Gastrocnemius medialis (tissue), 4 donors: Measurements from ENCODE around the gene MYO1B. TPM values are rescaled to one million over a fixed set of nuclear protein-coding genes. Genes with fewer than 3 reads are reported as not detected.

ENCODE experiments used
- ATAC-seq, 2 donors: fragments of 150-250 bp; one replicate each; pipeline ENCODE4 v1.9.1; 2016
- DNase-seq, 2 donors: peaks; one replicate each; pipeline ENCODE4 v3.0.0-alpha.2; 2019
- H3K27ac ChIP-seq, 4 donors: fragments of 200-600 bp; sonication (generic); 1 replicate in 1 of 4; 2 replicates in 3 of 4; pipeline ENCODE4 v1.5.1; 2016 to 2018; ENCODE audit warnings: mild to moderate bottlenecking in 2 of 4, moderate library complexity in 1 of 4
- H3K27me3 ChIP-seq, 3 donors: fragments of 200-600 bp; sonication (generic) in 2 of 3; 1 replicate in 1 of 3; 2 replicates in 2 of 3; pipeline versions ENCODE4 v1.5.1 to v1.6.0; 2016 to 2019; ENCODE audit warnings: mild to moderate bottlenecking in 1 of 3, moderate library complexity in 1 of 3
- H3K36me3 ChIP-seq, 2 donors: fragments of 200-600 bp; sonication (generic) in 1 of 2; one replicate each; pipeline ENCODE4 v1.5.1; 2017 to 2018
- H3K4me1 ChIP-seq, 2 donors: fragments of 200-600 bp; sonication (generic) in 1 of 2; one replicate each; pipeline ENCODE4 v1.5.1; 2016 to 2017; ENCODE audit warnings: mild to moderate bottlenecking in 2 of 2
- H3K4me3 ChIP-seq, 4 donors: fragments of 200-600 bp; sonication (generic) in 3 of 4; 1 replicate in 1 of 4; 2 replicates in 3 of 4; pipeline ENCODE4 v1.5.1; 2016 to 2019; ENCODE audit warnings: mild to moderate bottlenecking in 2 of 4
- H3K9me3 ChIP-seq, 3 donors: fragments of 200-600 bp; sonication (generic) in 2 of 3; 1 replicate in 1 of 3; 2 replicates in 2 of 3; pipeline ENCODE4 v1.5.1; 2016 to 2019
- CTCF ChIP-seq, 5 experiments: fragments of 450-650 bp in 3 of 5; fragments of 200-600 bp in 2 of 5; sonication (generic) in 2 of 5; IDR thresholded peaks in 4 of 5; conservative IDR thresholded peaks in 1 of 5; 1 replicate in 4 of 5; 2 replicates in 1 of 5; pipeline ENCODE4 v1.5.1; 2016 to 2019; ENCODE audit warnings: antibody characterized with exemption in 5 of 5, mild to moderate bottlenecking in 3 of 5, moderate library complexity in 3 of 5
- POLR2A ChIP-seq, 2 donors: fragments of 450-650 bp; IDR thresholded peaks; one replicate each; pipeline ENCODE4 v1.6.1; 2017; ENCODE audit warnings: antibody characterized with exemption in 2 of 2, mild to moderate bottlenecking in 2 of 2, moderate library complexity in 2 of 2
- in situ Hi-C, 4 donors: fragments of 200-750 bp; cut with MboI; loops; one replicate each; pipeline versions ENCODE4 v1.15.0 to v1.8.0; 2017; ENCODE audit warnings: low sequenced_read_pairs in 4 of 4
- intact Hi-C: fragments of 100-400 bp; cut with DNase I; formaldehyde crosslinking; loops from one replicate; pipeline ENCODE4 v1.15.1; 2023; ENCODE audit warnings: low total_unique reads
- total RNA-seq, 4 donors: library from RNA; depleted of rRNA; stranded (reverse); fragments of >200 nt; gene quantifications; one replicate each; pipeline versions ENCODE4 v1.1.0 to v1.2.3, GENCODE V29; 2016

MYO1B gene
- total RNA-seq, 4 donors from 2014 or later, result 7.0 to 10.8 (median 10.0) TPM

GRCh38 chr2:191365089-191365488, 119.9 kb downstream of the MYO1B start:
- intact Hi-C loops, result no loop called here
- no peak for TF ChIP-seq POLR2A (IDR thresholded peaks at IDR 0.05)
- TF ChIP-seq CTCF (IDR thresholded peaks at IDR 0.05 in 4 of 5, conservative IDR thresholded peaks at IDR 0.05 in 1 of 5), result no peak
- H3K27me3 ChIP-seq, result no peaks in the 10 kb centered on the region
- H3K36me3 ChIP-seq, result no peaks in the 10 kb centered on the region
- no peaks in the 10 kb centered on the region for H3K9me3 ChIP-seq
- no peak overlapping the region for H3K27ac ChIP-seq
- in situ Hi-C loops, result no loop called here
- DNase-seq, result no peak
- no peak overlapping the region for H3K4me3 ChIP-seq
- ATAC-seq, result no peak
- no peaks in the 10 kb centered on the region for H3K4me1 ChIP-seq

GRCh38 chr2:191366199-191366598, 121.0 kb downstream of the MYO1B start:
- intact Hi-C loops, result no loop called here
- no peak overlapping the region for H3K27ac ChIP-seq
- ATAC-seq, result no peak

GRCh38 chr2:191369034-191369433, 123.8 kb downstream of the MYO1B start:
- in situ Hi-C loops (no loop called here), intact Hi-C loops (no loop called here)
- Histone ChIP-seq H3K36me3 (no peaks in the 10 kb centered on the region), H3K27me3 (no peaks in the 10 kb centered on the region), H3K9me3 (no peaks in the 10 kb centered on the region), H3K4me1 (no peaks in the 10 kb centered on the region), H3K4me3 (no peak overlapping the region), H3K27ac (no peak overlapping the region)
- DNase-seq (no peak), ATAC-seq (no peak)
- TF ChIP-seq POLR2A (IDR thresholded peaks at IDR 0.05) (no peak), CTCF (IDR thresholded peaks at IDR 0.05 in 4 of 5, conservative IDR thresholded peaks at IDR 0.05 in 1 of 5) (no peak)

More at GRCh38 chr2:191366199-191366598, 121.0 kb downstream of the MYO1B start:
- TF ChIP-seq CTCF (IDR thresholded peaks at IDR 0.05 in 4 of 5, conservative IDR thresholded peaks at IDR 0.05 in 1 of 5) (no peak), POLR2A (IDR thresholded peaks at IDR 0.05) (no peak)
- H3K4me1 ChIP-seq, result no peaks in the 10 kb centered on the region
- H3K4me3 ChIP-seq, result no peak overlapping the region
- in situ Hi-C loops, result no loop called here
- no peaks in the 10 kb centered on the region for H3K36me3 ChIP-seq
- no peaks in the 10 kb centered on the region for H3K27me3 ChIP-seq
- H3K9me3 ChIP-seq, result no peaks in the 10 kb centered on the region
- no peak for DNase-seq

GRCh38 chr2:191374366-191374765, 129.2 kb downstream of the MYO1B start:
- intact Hi-C loops, result no loop called here
- DNase-seq, result no peak
- TF ChIP-seq CTCF (IDR thresholded peaks at IDR 0.05 in 4 of 5, conservative IDR thresholded peaks at IDR 0.05 in 1 of 5) (no peak), POLR2A (IDR thresholded peaks at IDR 0.05) (no peak)
- Histone ChIP-seq H3K27me3 (no peaks in the 10 kb centered on the region), H3K36me3 (no peaks in the 10 kb centered on the region), H3K4me1 (peaks cover 7 to 9% of the 10 kb centered on the region in 2 donors), H3K27ac (no peak overlapping the region), H3K9me3 (no peaks in the 10 kb centered on the region), H3K4me3 (no peak overlapping the region)
- ATAC-seq, result no peak
- in situ Hi-C loops, result no loop called here

GRCh38 chr2:191374939-191375338, 129.7 kb downstream of the MYO1B start:
- in situ Hi-C loops, result no loop called here
- ATAC-seq (no peak), DNase-seq (no peak)
- H3K27me3 ChIP-seq, result no peaks in the 10 kb centered on the region
- H3K27ac ChIP-seq, result no peak overlapping the region
- no peaks in the 10 kb centered on the region for H3K9me3 ChIP-seq
- peaks cover 7 to 9% of the 10 kb centered on the region in 2 donors for H3K4me1 ChIP-seq
- intact Hi-C loops, result no loop called here
- no peaks in the 10 kb centered on the region for H3K36me3 ChIP-seq
- TF ChIP-seq CTCF (IDR thresholded peaks at IDR 0.05 in 4 of 5, conservative IDR thresholded peaks at IDR 0.05 in 1 of 5) (no peak), POLR2A (IDR thresholded peaks at IDR 0.05) (no peak)
- H3K4me3 ChIP-seq, result no peak overlapping the region
